Neutrophil (primary cell): Measurements from ENCODE around the gene CSRP2.

Experiments used
- H3K27ac ChIP-seq: fragments of 200-600 bp; sonication (generic); 2 replicates; pipeline ENCODE4 v1.5.1; 2016; ENCODE audit warnings: mild to moderate bottlenecking, moderate library complexity
- H3K27me3 ChIP-seq: fragments of 200-600 bp; sonication (generic); 2 replicates; pipeline ENCODE4 v1.6.0; 2016; ENCODE audit warnings: mild to moderate bottlenecking
- H3K36me3 ChIP-seq: fragments of 200-600 bp; sonication (generic); 2 replicates; pipeline ENCODE4 v1.5.1; 2017
- H3K4me1 ChIP-seq, 2 experiments: fragments of 200-600 bp in 1 of 2; sonication (generic) in 1 of 2; 1 replicate in 1 of 2; 2 replicates in 1 of 2; pipeline versions ENCODE4 v1.5.1 to v1.6.1; 2013 to 2016; ENCODE audit warnings: low read depth in 1 of 2, low read length in 1 of 2, mild to moderate bottlenecking in 1 of 2, moderate library complexity in 1 of 2; ENCODE audit not compliant: control insufficient read depth in 1 of 2, insufficient read depth in 1 of 2
- H3K4me3 ChIP-seq, 2 experiments: fragments of 200-600 bp in 1 of 2; sonication (generic) in 1 of 2; 1 replicate in 1 of 2; 2 replicates in 1 of 2; pipeline ENCODE4 v1.5.1; 2013 to 2016; ENCODE audit warnings: low read depth in 1 of 2, low read length in 1 of 2, mild to moderate bottlenecking in 1 of 2, moderate library complexity in 1 of 2
- H3K9me3 ChIP-seq: fragments of 200-600 bp; sonication (generic); 2 replicates; pipeline ENCODE4 v1.5.1; 2016
- TF ChIP-seq, protein P1 (sequence below): fragments of 200-600 bp; sonication (generic); IDR thresholded peaks from 2 replicates; pipeline ENCODE4 v1.5.1; 2016; ENCODE audit warnings: antibody characterized with exemption

CSRP2 gene

GRCh38 chr12:76879710-76880518 lies 1.1 kb upstream of the CSRP2 start:
- Histone ChIP-seq H3K4me3 (peak overlapping the region in 1 of 2 experiments; percentile 61), H3K27me3 (peaks cover 84% of the 10 kb centered on the region), H3K4me1 (peaks cover 8 to 18% of the 10 kb centered on the region in 2 experiments), H3K27ac (no peak overlapping the region), H3K36me3 (no peaks in the 10 kb centered on the region), H3K9me3 (no peaks in the 10 kb centered on the region)
- TF ChIP-seq, protein P1, sequence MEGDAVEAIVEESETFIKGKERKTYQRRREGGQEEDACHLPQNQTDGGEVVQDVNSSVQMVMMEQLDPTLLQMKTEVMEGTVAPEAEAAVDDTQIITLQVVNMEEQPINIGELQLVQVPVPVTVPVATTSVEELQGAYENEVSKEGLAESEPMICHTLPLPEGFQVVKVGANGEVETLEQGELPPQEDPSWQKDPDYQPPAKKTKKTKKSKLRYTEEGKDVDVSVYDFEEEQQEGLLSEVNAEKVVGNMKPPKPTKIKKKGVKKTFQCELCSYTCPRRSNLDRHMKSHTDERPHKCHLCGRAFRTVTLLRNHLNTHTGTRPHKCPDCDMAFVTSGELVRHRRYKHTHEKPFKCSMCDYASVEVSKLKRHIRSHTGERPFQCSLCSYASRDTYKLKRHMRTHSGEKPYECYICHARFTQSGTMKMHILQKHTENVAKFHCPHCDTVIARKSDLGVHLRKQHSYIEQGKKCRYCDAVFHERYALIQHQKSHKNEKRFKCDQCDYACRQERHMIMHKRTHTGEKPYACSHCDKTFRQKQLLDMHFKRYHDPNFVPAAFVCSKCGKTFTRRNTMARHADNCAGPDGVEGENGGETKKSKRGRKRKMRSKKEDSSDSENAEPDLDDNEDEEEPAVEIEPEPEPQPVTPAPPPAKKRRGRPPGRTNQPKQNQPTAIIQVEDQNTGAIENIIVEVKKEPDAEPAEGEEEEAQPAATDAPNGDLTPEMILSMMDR = no peak

DNA sequence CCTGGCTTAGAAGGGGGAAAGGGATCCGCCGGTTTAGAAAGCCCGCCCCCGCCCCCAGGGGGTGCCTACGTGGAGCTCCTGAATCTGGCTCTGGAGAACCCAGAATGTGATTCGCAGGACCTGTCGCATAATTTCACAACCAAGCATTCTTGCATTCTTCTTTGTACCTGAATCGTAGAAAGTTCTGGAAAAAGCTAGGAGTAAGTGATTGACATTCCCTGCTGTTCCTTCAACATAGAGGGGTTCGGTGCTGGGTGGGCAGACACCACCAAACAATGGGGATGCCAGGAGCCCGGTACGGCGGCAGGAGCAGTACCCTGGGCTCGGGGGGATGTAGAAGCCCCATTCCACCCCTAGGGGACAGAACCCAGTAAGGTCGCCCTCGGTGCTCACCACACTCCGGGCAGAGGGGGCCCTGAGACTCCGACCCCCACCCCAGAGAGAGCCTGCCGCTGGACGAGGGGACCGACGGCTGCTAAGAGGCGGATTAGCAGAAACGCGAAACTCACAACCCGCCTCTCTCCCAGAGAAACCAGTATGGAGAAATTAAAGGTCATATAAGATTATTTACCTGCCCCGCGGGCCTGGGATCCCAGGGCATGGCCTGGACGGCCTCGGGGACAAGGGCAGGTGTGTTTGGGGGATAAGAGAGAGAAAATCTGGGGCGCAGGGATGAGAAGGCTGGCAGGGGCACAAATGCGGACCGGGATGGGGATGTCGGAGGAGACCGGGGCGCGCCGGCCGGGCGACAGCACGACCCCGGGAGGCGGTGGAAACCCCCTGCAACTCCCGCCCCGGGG lies 520 bp downstream of the CSRP2 start:
- no peaks in the 10 kb centered on the region for H3K9me3 ChIP-seq
- TF ChIP-seq, protein P1 = no peak
- no peak overlapping the region for H3K27ac ChIP-seq

DNA sequence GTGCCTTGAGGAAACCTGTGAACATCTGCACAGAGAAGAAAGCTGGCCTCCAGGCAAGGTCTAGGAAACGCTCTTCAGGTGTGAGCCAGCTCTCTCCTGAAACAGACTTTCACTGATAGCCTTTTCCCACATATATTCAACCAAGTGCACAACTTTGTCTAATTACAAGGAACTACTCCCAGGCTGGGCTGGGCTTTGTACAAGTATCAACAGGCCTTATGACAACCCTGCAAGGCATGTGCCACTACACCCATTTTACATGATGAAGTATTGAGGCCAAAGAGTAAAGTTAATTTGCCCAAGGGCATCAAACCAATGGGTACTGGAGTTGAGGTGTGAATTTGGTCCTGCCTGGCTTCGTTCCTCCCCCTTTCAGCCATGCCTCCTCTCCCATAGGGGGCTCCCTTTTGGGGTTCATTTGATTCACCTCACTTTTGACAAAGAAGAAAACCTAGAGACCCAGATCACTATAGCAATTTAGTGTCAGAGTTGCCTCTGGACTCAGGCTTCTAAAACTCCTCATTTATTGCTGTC lies 2.1 kb downstream of the CSRP2 start:
- TF ChIP-seq, protein P1 = no peak
- peaks cover 81% of the 10 kb centered on the region for H3K27me3 ChIP-seq
- no peak overlapping the region for H3K4me3 ChIP-seq
- H3K36me3 ChIP-seq = no peaks in the 10 kb centered on the region
- H3K9me3 ChIP-seq = no peaks in the 10 kb centered on the region
- H3K27ac ChIP-seq = no peak overlapping the region
- peaks cover 8 to 18% of the 10 kb centered on the region in 2 experiments for H3K4me1 ChIP-seq

More for the DNA sequence above, 520 bp downstream of the CSRP2 start:
- Histone ChIP-seq H3K36me3 (no peaks in the 10 kb centered on the region), H3K4me3 (peak overlapping the region; percentile 46 to 61), H3K27me3 (peaks cover 96% of the 10 kb centered on the region), H3K4me1 (peaks cover 8 to 18% of the 10 kb centered on the region in 2 experiments)

GRCh38 chr12:76874491-76875190 lies 4.2 kb downstream of the CSRP2 start:
- Histone ChIP-seq H3K27me3 (peaks cover 60% of the 10 kb centered on the region), H3K27ac (no peak overlapping the region), H3K36me3 (no peaks in the 10 kb centered on the region), H3K4me1 (peaks cover 8 to 18% of the 10 kb centered on the region in 2 experiments), H3K9me3 (no peaks in the 10 kb centered on the region), H3K4me3 (no peak overlapping the region)
- TF ChIP-seq, protein P1 = no peak

DNA sequence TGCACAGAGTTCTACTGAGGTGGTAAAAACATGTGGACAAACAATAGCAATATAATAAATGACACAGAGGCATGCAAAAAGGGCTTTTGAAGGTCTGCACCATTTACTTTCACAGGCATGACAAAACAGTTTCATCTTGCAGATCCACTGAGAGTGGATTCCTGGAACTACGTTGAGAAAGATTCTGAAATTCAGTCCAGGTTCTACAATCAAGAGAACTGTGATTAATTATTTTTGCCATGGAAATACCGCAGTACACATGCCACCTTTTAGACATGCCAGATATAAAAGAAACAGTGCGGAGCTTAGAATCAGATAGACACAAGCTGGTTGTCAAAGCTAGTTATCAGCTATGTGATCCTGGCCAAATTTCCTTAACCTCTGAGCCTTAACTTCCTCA lies 4.8 kb downstream of the CSRP2 start:
- H3K9me3 ChIP-seq = no peaks in the 10 kb centered on the region
- H3K36me3 ChIP-seq = no peaks in the 10 kb centered on the region
- peaks cover 8 to 12% of the 10 kb centered on the region in 2 experiments for H3K4me1 ChIP-seq
- no peak overlapping the region for H3K27ac ChIP-seq
- no peak overlapping the region for H3K4me3 ChIP-seq
- peaks cover 53% of the 10 kb centered on the region for H3K27me3 ChIP-seq
- TF ChIP-seq, protein P1 = no peak
